Fibroblast of lung (primary cell): ENCODE data around the gene OR4A16.

Experiments
- EZH2 ChIP-seq: IDR thresholded peaks from 2 replicates; pipeline ENCODE4 v1.5.1; 2012; ENCODE audit warnings: low read length, control low read depth, mild to moderate bottlenecking; ENCODE audit errors: missing control alignments
- TF ChIP-seq, protein P1 (sequence below), 2 donors: IDR thresholded peaks in 1 of 2; conservative IDR thresholded peaks in 1 of 2; 1 replicate in 1 of 2; 2 replicates in 1 of 2; pipeline ENCODE4 v1.5.1; 2011 to 2012; ENCODE audit warnings: low read length in 2 of 2, control low read depth in 1 of 2, inconsistent platforms in 1 of 2, low read depth in 1 of 2, mild to moderate bottlenecking in 1 of 2

DNA sequence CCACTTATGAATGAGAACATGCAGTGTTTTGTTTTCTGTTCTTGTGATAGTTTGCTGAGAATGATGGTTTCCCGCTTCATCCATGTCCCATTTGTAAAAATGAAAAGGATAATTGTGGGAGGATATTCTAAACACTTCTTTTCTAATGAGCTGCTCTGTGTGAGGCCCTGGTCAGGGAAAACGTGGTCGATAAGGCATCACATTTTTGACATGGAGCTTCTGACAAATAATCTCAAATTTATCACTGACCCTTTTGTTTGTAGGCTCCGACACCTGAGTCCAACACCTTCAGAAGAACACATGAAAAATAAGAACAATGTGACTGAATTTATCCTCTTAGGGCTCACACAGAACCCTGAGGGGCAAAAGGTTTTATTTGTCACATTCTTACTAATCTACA, 24.7 kb downstream of the OR4A16 start, which contains the start of gene OR4A15:
- TF ChIP-seq, protein P1, sequence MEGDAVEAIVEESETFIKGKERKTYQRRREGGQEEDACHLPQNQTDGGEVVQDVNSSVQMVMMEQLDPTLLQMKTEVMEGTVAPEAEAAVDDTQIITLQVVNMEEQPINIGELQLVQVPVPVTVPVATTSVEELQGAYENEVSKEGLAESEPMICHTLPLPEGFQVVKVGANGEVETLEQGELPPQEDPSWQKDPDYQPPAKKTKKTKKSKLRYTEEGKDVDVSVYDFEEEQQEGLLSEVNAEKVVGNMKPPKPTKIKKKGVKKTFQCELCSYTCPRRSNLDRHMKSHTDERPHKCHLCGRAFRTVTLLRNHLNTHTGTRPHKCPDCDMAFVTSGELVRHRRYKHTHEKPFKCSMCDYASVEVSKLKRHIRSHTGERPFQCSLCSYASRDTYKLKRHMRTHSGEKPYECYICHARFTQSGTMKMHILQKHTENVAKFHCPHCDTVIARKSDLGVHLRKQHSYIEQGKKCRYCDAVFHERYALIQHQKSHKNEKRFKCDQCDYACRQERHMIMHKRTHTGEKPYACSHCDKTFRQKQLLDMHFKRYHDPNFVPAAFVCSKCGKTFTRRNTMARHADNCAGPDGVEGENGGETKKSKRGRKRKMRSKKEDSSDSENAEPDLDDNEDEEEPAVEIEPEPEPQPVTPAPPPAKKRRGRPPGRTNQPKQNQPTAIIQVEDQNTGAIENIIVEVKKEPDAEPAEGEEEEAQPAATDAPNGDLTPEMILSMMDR (conservative IDR thresholded peaks at IDR 0.05 in 1 of 2, IDR thresholded peaks at IDR 0.05 in 1 of 2; ENCODE audit: low read depth in 1 of 2, low read length in 2 of 2), result no peak
- no peak for TF ChIP-seq EZH2
